GM19468 (cell line): ENCODE data around the gene MSX2.

Experiments
- ATAC-seq: cut with Tn5 transposase; IDR thresholded peaks from one replicate; pipeline ENCODE4 v1.9.1; 2021; ENCODE audit warnings: mild to moderate bottlenecking, moderate library complexity, moderate number of reproducible peaks; ENCODE audit not compliant: unreplicated experiment; ENCODE audit errors: extremely low read depth

MSX2 gene

GRCh38 chr5:174765540-174765939, 41.2 kb downstream of the MSX2 start:
- no peak for ATAC-seq

DNA sequence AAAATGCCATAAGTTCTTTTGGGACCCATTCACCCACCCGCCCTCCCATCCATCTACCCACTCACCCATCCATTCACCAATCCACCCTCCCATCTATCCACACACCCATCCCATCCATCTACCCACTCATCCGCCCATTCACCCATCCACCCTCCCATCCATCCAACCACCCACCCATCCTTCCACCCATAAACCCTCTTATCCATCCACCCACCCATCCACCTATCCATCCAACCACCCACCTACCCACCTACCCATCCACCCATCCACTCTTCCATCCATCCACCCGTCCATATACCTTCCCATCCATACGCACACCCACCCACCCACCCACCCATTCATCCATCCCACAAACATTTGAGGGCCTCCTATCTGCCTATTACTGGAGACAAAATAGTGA, 43.3 kb downstream of the MSX2 start:
- ATAC-seq, result no peak

GRCh38 chr5:174769005-174769404, 44.6 kb downstream of the MSX2 start:
- ATAC-seq, result no peak

DNA sequence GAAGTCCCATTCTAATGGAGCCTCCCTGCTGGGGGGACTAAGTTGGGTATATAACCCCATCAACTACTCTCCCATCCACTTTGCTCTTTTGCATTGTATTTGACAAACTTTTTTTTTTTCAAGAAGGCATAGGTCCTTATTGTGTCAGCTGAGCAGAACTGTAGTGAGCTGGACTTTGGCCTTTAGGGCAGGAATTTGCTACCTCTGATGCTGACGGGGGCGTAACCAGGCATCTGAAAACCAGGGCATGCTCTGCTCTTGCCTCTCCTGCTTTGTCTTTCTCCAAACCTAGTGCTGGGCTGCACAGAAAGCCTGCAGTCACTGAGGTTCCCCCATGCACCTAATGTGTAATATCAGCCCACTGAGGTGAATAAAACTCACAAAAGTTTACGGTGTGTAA, 49.0 kb downstream of the MSX2 start:
- ATAC-seq, result no peak

- ATAC-seq, result no peak
Observed at GRCh38 chr5:174775081-174775480, 50.7 kb downstream of the MSX2 start.

DNA sequence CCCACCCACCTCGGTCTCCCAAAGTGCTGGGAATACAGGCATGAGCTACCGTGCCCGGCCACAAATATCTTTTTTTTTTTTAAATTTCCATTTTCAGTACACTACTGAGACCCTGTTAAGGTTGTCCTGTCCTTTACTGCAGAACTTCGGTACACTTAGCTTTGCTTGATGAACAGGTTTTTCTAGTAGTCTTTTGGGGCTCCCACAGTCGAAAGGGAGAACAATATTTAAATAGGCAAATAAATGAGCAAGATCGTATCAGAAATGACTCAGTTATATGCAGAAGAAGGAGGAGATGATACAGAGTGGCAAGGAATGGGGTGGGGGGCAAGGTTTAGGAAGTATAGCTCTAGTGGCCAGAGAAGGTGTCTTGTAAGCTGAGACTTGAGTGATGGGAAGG, 52.7 kb downstream of the MSX2 start:
- no peak for ATAC-seq

- no peak for ATAC-seq
Observed at GRCh38 chr5:174777583-174777982, 53.2 kb downstream of the MSX2 start.
